Measurements from ENCODE around the gene MT1H.
"Not testable (repeated sequence)": the region's sequence is repeated elsewhere in the genome, so short reads cannot be mapped to it uniquely, and the experiment has no call there.

The MT1H gene

DNA sequence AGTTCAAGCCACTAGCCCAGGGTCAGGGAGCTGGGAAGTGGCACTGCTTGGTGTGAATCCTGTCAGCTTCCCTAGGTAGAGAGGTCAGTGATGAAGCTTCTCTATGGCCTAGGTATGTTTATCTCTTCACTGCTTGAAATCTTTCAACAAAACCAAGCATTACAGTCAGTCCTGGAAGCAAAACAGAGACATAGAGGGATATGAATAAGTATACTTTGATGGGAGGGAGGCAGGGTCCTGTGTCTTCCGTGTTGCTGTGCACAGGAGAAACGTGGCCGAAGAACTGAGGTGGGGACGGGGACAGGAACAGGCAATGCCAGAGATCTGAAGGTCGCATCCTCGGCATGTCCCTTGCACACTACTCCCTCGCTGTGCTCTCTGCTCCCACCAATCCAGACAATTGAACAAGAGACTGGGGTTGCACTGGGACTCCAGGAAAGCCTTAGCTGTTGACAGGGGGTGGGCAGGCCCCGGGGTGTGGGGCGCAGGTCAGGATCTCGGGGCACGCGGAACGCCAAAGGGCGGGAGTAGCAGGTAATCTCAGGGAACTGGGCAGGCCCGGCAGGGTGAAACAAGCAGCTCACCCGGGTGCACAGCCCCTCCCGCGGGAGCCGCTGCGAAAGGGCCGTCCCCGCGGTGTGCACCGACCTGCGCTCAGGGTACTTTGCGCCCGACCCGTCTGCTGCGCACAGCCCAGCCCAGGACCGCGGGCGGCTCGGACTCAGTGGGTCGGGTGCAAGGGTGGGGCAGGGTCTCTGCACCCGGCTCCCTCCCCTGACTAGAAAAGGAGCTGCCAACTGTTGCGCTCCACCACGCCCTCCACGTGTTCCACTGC is at the start of gene MT1H:
Gene MT1H (plus strand): TSS at position 810 of the 835 bp plus-strand sequence. CDS start 71 bp downstream, outside the sequence.
- Histone ChIP-seq H3K36me3 (ENCODE audit: control insufficient read depth in 5 of 5, insufficient read depth in 5 of 5, low read length in 5 of 5) (no peaks in the 10 kb centered on the region), H3K9me3 (ENCODE audit: control insufficient read depth in 5 of 5, low read length in 5 of 5) (no peaks in the 10 kb centered on the region), H3K4me1 (ENCODE audit: control insufficient read depth in 5 of 5, insufficient read depth in 5 of 5, low read length in 5 of 5) (peaks cover 0 to 21% (median 17%) of the 10 kb centered on the region in 5 donors), H3K27ac (ENCODE audit: low read depth, low read length) (no peak within 1 kb of the TSS), H3K27me3 (ENCODE audit: control insufficient read depth in 5 of 5, insufficient read depth in 4 of 5, low read length in 5 of 5) (peaks cover 0 to 28% (median 19%) of the 10 kb centered on the region in 5 donors), H3K4me3 (ENCODE audit: low read depth in 1 of 5, low read length in 5 of 5) (no peak within 1 kb of the TSS), H3K9ac (ENCODE audit: low read length in 5 of 5) (no peak within 1 kb of the TSS)

DNA sequence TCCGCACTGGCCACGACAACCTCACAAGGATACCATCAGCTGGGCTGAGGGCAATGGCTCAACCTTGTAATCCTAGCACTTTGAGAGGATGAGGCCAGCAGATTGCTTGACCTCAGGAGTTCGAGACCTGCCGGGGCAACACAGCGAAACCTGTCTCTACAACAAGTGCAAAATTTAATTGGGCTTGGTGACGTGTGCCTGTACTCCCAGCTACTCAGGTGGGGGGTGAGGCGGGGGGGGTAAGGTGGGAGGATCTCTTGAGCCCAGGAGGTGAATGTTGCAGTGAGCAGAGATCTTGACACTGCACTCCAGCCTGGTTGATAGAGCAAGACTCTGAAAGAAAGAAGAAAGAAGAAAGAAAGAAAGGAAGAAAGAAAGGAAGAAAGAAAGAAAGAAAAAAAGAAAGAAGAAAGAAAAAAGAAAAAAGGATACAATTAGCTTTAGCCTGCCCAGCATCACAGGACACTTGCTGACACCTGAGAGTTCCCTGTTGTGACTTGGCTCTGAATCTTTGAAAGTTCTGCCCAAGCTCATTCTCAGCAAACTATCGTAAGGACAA is 49.2 kb upstream of the MT1H start:
- no peaks in the 10 kb centered on the region for H3K9me3 ChIP-seq (ENCODE audit: control insufficient read depth in 5 of 5, low read length in 5 of 5)
- H3K4me3 ChIP-seq (ENCODE audit: low read depth in 1 of 5, low read length in 5 of 5) = no peak overlapping the region
- H3K27me3 ChIP-seq (ENCODE audit: control insufficient read depth in 5 of 5, insufficient read depth in 4 of 5, low read length in 5 of 5) = no peaks in the 10 kb centered on the region

GRCh38 chr16:56621665-56622445 is 47.8 kb upstream of the MT1H start:
- not testable (repeated sequence) for H3K9ac ChIP-seq (ENCODE audit: low read length in 5 of 5); H3K36me3 ChIP-seq (ENCODE audit: control insufficient read depth in 5 of 5, insufficient read depth in 5 of 5, low read length in 5 of 5); H3K9me3 ChIP-seq (ENCODE audit: control insufficient read depth in 5 of 5, low read length in 5 of 5); H3K4me3 ChIP-seq (ENCODE audit: low read depth in 1 of 5, low read length in 5 of 5); H3K27me3 ChIP-seq (ENCODE audit: control insufficient read depth in 5 of 5, insufficient read depth in 4 of 5, low read length in 5 of 5); H3K27ac ChIP-seq (ENCODE audit: low read depth, low read length)
- peaks cover 6 to 56% (median 50%) of the 10 kb centered on the region in 5 donors for H3K4me1 ChIP-seq (ENCODE audit: control insufficient read depth in 5 of 5, insufficient read depth in 5 of 5, low read length in 5 of 5)

More for the DNA sequence above, 49.2 kb upstream of the MT1H start:
- Histone ChIP-seq H3K9ac (ENCODE audit: low read length in 5 of 5) (no peak overlapping the region), H3K36me3 (ENCODE audit: control insufficient read depth in 5 of 5, insufficient read depth in 5 of 5, low read length in 5 of 5) (no peaks in the 10 kb centered on the region), H3K27ac (ENCODE audit: low read depth, low read length) (no peak overlapping the region), H3K4me1 (ENCODE audit: control insufficient read depth in 5 of 5, insufficient read depth in 5 of 5, low read length in 5 of 5) (peaks cover 4 to 44% (median 39%) of the 10 kb centered on the region in 5 donors)

GRCh38 chr16:56623184-56623583 is 46.4 kb upstream of the MT1H start:
- H3K9ac ChIP-seq (ENCODE audit: low read length in 5 of 5); H3K27ac ChIP-seq (ENCODE audit: low read depth, low read length); H3K36me3 ChIP-seq (ENCODE audit: control insufficient read depth in 5 of 5, insufficient read depth in 5 of 5, low read length in 5 of 5); H3K9me3 ChIP-seq (ENCODE audit: control insufficient read depth in 5 of 5, low read length in 5 of 5); H3K4me3 ChIP-seq (ENCODE audit: low read depth in 1 of 5, low read length in 5 of 5); H3K27me3 ChIP-seq (ENCODE audit: control insufficient read depth in 5 of 5, insufficient read depth in 4 of 5, low read length in 5 of 5): not testable (repeated sequence)
- H3K4me1 ChIP-seq (ENCODE audit: control insufficient read depth in 5 of 5, insufficient read depth in 5 of 5, low read length in 5 of 5) = peaks cover 5 to 47% (median 41%) of the 10 kb centered on the region in 5 donors

DNA sequence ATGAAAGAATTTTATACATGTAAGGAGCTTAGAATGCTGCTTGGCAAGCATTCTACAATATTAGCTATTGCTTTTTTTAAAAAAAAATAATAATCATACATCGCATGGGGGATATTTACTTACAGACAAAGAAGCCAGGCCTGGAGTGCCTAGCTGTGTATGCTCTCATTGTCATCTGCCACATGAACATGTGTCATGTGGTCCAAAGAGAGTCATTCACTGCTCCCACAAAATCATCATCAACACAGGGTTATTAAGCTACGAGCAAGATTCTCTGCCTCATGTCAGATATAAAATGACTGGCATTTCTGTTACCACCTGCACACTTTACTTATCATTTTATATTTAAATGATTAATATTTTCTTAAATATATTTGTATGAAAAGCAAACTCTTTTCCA is 46.0 kb upstream of the MT1H start:
- Histone ChIP-seq H3K4me3 (ENCODE audit: low read depth in 1 of 5, low read length in 5 of 5) (no peak overlapping the region), H3K9ac (ENCODE audit: low read length in 5 of 5) (no peak overlapping the region), H3K27ac (ENCODE audit: low read depth, low read length) (no peak overlapping the region), H3K4me1 (ENCODE audit: control insufficient read depth in 5 of 5, insufficient read depth in 5 of 5, low read length in 5 of 5) (peaks cover 5 to 42% (median 38%) of the 10 kb centered on the region in 5 donors), H3K27me3 (ENCODE audit: control insufficient read depth in 5 of 5, insufficient read depth in 4 of 5, low read length in 5 of 5) (no peaks in the 10 kb centered on the region), H3K9me3 (ENCODE audit: control insufficient read depth in 5 of 5, low read length in 5 of 5) (no peaks in the 10 kb centered on the region), H3K36me3 (ENCODE audit: control insufficient read depth in 5 of 5, insufficient read depth in 5 of 5, low read length in 5 of 5) (no peaks in the 10 kb centered on the region)

DNA sequence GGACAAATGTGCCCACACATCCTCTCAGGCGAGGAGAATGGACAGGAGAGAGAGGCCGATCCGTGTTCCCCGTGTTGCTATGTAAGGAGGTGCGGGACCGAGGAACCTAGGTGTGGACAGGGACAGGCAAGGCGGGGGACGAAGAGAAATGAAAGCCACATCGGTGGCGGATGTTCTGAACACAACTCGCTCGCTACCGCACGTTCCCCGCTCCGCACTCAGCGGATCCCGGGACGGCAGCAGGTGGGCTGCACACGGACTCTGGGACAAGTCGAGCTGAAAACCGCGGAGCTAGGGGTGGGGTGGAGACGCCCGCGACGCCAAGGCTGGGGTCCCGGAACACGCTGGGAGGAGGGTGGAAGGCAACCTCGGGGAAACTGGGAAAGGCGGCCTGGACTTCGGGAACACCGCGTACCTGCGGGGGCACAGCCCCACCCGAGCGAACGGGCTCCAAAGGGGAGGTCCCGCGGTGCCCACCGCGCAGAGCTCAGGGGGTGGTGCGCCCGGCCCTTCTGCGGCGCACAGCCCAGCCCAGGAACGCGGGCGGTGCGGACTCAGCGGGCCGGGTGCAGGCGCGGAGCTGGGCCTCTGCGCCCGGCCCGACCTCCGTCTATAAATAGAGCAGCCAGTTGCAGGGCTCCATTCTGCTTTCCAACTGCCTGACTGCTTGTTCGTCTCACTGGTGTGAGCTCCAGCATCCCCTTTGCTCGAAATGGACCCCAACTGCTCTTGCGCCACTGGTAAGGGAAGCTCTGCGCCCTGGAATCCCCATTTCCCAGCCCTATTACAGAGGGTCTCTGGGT is 44.3 kb upstream of the MT1H start, which contains the start of gene MT1E:
Gene MT1E (plus strand): TSS at position 642 of the 803 bp plus-strand sequence. CDS start 71 bp downstream, at position 713.
- Histone ChIP-seq H3K27ac (ENCODE audit: low read depth, low read length) (peak within 1 kb of the TSS; percentile 91), H3K9me3 (ENCODE audit: control insufficient read depth in 5 of 5, low read length in 5 of 5) (no peaks in the 10 kb centered on the region), H3K36me3 (ENCODE audit: control insufficient read depth in 5 of 5, insufficient read depth in 5 of 5, low read length in 5 of 5) (no peaks in the 10 kb centered on the region), H3K4me1 (ENCODE audit: control insufficient read depth in 5 of 5, insufficient read depth in 5 of 5, low read length in 5 of 5) (peaks cover 5 to 43% (median 35%) of the 10 kb centered on the region in 5 donors), H3K4me3 (ENCODE audit: low read depth in 1 of 5, low read length in 5 of 5) (peak within 1 kb of the TSS; percentile 75 to 92 (median 87)), H3K9ac (ENCODE audit: low read length in 5 of 5) (peak within 1 kb of the TSS; percentile 69 to 94 (median 85)), H3K27me3 (ENCODE audit: control insufficient read depth in 5 of 5, insufficient read depth in 4 of 5, low read length in 5 of 5) (no peaks in the 10 kb centered on the region)

- H3K4me3 ChIP-seq (ENCODE audit: low read depth in 1 of 5, low read length in 5 of 5) = peak overlapping the region; percentile 75 to 89 (median 87)
- H3K9ac ChIP-seq (ENCODE audit: low read length in 5 of 5) = peak overlapping the region; percentile 69 to 94 (median 85)
- H3K9me3 ChIP-seq (ENCODE audit: control insufficient read depth in 5 of 5, low read length in 5 of 5) = no peaks in the 10 kb centered on the region
- H3K36me3 ChIP-seq (ENCODE audit: control insufficient read depth in 5 of 5, insufficient read depth in 5 of 5, low read length in 5 of 5) = no peaks in the 10 kb centered on the region
- peaks cover 5 to 42% (median 34%) of the 10 kb centered on the region in 5 donors for H3K4me1 ChIP-seq (ENCODE audit: control insufficient read depth in 5 of 5, insufficient read depth in 5 of 5, low read length in 5 of 5)
- no peaks in the 10 kb centered on the region for H3K27me3 ChIP-seq (ENCODE audit: control insufficient read depth in 5 of 5, insufficient read depth in 4 of 5, low read length in 5 of 5)
- peak overlapping the region; percentile 91 for H3K27ac ChIP-seq (ENCODE audit: low read depth, low read length)
Measured at GRCh38 chr16:56625943-56626654, 43.5 kb upstream of the MT1H start.

DNA sequence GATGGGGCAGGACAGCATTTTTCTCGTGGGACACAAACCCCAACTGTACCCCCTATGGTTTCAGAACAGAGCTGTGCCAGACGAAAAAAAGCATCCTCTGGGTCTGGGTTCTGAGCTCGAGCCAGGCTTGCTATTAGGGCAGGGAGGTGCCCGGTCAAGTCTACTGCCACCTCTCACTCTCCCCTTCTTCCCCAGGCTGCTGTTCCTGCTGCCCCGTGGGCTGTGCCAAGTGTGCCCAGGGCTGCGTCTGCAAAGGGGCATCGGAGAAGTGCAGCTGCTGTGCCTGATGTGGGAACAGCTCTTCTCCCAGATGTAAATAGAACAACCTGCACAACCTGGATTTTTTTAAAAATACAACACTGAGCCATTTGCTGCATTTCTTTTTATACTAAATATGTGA is 42.9 kb upstream of the MT1H start:
- Histone ChIP-seq H3K27ac (ENCODE audit: low read depth, low read length) (peak overlapping the region; percentile 91), H3K36me3 (ENCODE audit: control insufficient read depth in 5 of 5, insufficient read depth in 5 of 5, low read length in 5 of 5) (no peaks in the 10 kb centered on the region), H3K9me3 (ENCODE audit: control insufficient read depth in 5 of 5, low read length in 5 of 5) (no peaks in the 10 kb centered on the region), H3K4me3 (ENCODE audit: low read depth in 1 of 5, low read length in 5 of 5) (peak overlapping the region; percentile 75 to 89 (median 87)), H3K9ac (ENCODE audit: low read length in 5 of 5) (peak overlapping the region in 4 of 5 donors; percentile 38 to 92 (median 52)), H3K4me1 (ENCODE audit: control insufficient read depth in 5 of 5, insufficient read depth in 5 of 5, low read length in 5 of 5) (peaks cover 5 to 42% (median 30%) of the 10 kb centered on the region in 5 donors), H3K27me3 (ENCODE audit: control insufficient read depth in 5 of 5, insufficient read depth in 4 of 5, low read length in 5 of 5) (no peaks in the 10 kb centered on the region)
